ENCODE data around the gene HAUS3.
A peak's percentile ranks its signal among the peaks of the same experiment; 100 is the strongest.
"Not testable (repeated sequence)": the region's sequence is repeated elsewhere in the genome, so short reads cannot be mapped to it uniquely, and the experiment has no call there.

HAUS3 gene

GRCh38 chr4:2251795-2252529 is 10.0 kb upstream of the HAUS3 start:
- no peak for DNase-seq (ENCODE audit: low read depth)

GRCh38 chr4:2251073-2251794 is 9.3 kb upstream of the HAUS3 start:
- DNase-seq (ENCODE audit: low read depth), result no peak

GRCh38 chr4:2250357-2251072 is 8.6 kb upstream of the HAUS3 start:
- DNase-seq (ENCODE audit: low read depth), result no peak

- no peak for DNase-seq (ENCODE audit: low read depth)
Observed at GRCh38 chr4:2249526-2250356, 7.8 kb upstream of the HAUS3 start.

DNA sequence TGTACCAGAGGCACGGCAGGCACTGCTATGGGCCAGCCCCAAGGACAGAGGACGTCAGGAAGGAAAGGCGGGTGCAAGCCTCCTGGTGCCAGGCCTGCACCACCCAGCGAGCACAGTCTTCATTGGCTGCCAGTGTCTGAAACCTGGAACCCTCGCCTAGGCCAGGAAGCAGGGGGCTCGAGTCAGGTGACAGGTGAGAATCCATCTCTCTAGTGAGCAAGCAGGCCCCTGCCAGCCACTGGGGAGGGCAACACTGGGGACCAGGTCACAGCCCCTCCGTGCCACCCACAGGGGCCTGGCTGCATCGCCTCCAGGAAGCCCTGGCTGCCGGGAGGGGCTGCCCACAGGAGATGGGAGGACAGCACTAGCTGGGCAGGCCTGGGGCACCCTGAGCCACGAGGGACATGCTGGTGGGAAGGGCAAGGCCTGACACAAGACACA is 6.9 kb upstream of the HAUS3 start:
- DNase-seq (ENCODE audit: low read depth), result no peak

DNA sequence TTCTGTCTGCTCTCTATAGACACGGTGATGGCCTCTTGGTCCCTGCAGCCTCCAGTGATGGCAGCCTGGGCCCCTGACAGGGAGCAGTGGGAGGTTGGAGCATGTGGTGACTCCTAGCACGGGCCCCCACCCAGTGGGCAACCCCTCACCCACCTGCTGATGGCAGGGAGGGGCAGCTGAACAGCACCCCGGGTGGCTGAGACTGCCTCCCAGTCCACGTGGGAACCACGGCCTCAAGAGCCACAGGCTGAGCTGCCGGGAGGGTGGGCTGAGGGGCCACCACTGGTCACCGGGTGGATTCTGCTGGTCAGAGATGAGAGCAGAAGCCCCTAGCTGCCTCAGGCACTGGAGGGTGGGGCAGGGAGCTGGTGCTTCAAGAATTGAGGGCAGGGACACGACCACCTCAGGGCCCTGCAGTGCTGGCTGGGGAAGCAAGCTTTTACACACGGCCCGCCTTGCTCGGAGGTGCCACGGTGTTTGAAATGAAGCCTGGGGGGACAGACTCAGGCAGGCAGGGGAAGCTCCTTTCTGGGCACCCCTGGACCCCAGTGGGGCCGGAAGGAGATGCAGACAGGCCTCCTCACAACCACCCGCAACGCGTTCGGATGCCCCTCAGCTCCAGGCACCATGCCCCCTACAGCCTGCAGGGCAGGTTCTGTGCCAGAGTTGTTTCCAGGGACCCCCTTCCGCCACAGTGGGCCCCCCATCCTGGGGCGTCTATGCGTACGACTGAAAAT is 6.3 kb upstream of the HAUS3 start:
- no peak for DNase-seq (ENCODE audit: low read depth)

DNA sequence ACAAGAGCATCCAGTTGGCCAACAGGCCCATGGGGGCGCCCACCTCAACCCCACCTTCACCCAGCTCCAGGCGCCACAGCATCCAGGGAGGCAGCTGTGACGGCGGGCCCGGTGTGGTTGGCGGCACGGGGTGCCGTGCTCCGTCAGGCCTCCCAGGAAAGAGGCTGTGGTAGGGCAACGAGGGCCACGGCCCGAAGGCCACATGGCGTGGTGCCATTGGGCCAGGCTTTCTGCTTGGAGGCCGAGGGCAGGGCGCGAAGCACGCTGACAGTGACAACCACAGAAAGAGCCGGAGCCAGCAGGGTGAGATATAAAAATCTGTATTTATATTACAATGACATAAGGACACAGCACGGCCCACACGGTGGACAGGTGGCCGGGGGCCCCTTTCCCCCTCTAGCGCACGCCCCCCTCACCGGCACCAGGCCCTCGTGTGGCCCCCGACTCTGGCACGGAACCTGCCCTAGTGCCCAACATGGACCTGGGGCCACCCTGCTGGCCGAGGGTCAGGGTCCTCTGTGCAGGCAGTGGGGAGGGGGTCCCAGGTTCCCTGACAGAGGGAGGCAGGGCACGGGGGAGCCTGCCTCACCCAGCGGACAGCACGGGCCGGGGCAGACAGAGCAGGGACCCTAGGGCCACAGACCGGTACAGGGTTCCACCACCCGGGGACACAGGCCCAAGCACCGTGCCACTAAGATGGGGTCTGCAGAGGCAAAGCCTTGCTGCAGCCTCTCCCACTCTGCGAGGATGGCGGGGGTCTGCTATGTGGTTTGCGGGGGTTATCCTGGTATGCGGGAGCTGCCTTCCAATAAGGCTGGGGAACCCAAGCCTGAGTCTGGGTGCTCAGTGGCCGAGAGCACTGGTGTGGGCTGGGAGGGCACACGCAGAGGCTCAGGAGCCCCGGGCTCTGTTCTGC is 5.5 kb upstream of the HAUS3 start:
- no peak for DNase-seq (ENCODE audit: low read depth)

- DNase-seq (ENCODE audit: low read depth), result no peak
Observed at GRCh38 chr4:2246384-2247127, 4.6 kb upstream of the HAUS3 start.

- DNase-seq (ENCODE audit: low read depth), result no peak
Observed at GRCh38 chr4:2245787-2246275, 3.9 kb upstream of the HAUS3 start.

DNA sequence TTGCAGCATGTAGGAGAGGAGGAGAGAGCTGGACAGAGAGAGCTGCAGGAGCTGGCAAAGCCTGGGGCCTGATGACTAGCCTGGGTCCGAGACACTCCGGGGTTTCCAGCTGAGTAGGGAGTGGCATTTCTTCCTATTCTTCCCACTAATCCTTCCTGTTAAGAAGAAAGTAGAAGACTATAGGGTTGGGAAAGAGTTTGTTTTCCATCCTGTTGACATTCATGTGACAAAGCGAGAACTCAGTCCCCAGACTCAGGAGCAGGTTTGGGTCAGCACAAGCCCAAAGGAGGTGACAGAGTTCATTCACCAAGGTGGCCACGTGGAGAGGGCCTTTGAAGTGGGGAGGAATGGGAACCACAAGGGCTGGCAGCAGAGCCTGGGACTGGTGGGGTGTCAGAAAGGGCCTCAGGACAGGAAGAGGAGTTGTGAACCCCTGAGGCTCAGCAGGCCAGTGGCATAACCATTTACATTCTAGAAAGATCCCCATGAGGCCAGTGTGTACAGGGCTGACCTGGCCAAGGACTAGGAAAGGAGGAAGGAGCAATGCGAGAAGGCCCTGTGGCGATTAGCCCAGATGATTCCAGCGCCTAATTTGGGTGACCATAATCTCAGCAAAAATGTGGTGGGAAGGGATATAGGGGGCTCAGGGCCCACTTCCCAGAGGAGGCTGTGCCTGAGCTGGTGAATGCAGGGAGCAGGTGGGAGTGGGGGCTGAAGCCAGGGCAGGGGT is 3.3 kb upstream of the HAUS3 start:
- DNase-seq (ENCODE audit: low read depth), result no peak

DNA sequence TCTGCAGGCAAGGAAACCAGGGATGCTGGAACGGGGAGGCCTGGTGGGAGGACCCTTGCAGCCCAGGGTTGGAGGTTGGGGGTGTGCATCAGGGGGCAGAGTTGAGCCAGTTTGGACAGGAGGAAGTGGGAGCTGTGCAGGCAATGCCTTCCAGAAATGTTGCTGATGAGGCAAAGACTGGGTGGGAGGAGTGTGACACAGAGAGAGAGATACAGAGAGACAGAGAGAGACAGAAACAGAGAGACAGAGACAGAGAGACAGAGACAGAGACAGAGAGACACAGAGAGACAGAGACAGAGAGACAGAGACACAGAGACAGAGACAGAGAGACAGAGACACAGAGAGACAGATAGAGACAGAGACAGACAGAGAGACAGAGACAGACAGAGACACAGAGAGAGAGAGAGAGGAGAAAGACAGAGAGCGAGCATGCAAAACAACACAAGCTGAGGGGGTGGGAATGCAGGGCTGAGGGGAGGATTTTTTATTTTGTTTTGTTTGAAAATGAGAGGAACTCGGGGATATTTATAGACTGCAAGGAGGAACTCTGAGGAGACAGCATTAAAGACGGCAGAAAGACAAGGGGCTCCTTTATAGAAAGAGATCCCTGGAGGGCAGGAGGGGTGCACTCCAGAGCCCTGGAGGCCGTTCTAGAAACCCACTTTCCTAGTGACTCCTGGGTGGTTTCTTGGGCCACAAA is 1.9 kb upstream of the HAUS3 start:
- peak; percentile 56 for DNase-seq (ENCODE audit: low read depth)

DNA sequence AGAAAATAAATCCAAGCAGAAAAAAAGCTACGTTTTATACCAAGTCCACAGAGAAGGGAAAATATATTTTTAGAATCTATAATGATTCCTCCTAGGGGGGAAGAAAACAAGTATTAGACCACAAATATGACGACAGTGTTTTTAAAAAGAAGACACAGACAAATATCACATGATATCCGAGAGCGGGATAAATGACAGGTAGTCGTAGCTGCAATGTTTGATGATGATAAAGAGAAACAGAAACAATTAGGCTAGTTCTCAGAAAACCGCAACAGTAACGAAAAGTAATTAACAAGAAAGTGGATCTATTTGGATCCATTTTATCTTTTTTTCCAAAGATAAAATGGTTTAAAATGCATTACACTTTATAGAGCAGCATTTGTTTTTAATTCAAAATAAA is 918 bp downstream of the HAUS3 start:
- DNase-seq (ENCODE audit: low read depth), result peak; percentile 15

DNA sequence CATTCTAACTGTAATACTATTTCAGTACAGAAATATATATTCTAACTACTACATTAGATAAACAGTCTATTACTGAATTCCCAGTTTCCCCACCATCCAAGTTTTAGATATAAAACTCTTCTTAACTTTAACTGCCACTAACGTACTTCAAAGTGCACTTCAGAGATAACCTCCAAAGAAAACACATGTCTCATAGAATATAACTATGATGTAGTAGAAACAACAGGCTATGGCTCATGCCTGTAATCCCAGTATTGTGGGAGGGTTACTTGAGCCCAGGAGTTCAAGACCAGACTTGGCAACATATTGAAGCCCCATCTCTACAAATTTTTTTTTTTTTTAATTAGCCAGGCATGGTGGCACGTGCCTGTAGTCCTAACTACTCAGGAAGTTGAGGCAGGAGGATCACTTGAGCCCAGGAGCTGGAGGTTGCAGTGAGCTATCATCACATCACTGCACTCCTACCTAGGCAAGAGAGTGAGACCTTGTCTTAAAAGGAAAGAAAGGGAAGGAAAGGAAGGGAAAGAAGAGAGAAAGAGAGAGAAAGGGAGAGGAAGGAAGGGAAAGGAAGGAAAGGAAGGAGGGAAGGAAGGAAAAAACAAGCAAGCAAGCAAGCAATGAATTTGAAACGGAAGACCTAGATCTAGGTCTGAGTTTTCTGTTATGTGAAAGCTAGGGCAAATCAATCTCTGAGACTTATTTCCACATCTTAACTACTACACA is 4.8 kb downstream of the HAUS3 start:
- no peak for DNase-seq (ENCODE audit: low read depth)

- no peak for DNase-seq (ENCODE audit: low read depth)
Observed at GRCh38 chr4:2231082-2231481, 10.8 kb downstream of the HAUS3 start.

DNA sequence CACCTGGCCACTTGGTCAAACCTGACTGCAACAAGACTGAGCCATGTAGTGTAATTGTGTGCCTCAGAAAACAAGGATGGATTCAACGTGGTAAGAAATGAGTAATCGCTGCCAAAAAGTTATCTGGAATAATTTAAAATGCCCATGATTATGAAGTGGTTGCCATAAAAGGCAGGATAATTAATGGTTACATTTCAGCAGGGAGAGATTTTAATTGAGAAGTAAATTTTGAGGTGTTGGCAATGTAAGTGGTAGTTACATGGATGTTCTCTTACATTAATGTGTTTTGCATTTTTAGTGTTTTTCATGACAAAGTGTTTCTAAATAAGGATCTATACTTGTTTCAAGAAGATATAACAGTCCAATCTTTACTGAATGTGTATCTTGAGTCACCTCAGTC is 15.7 kb downstream of the HAUS3 start:
- no peak for DNase-seq (ENCODE audit: low read depth)

DNA sequence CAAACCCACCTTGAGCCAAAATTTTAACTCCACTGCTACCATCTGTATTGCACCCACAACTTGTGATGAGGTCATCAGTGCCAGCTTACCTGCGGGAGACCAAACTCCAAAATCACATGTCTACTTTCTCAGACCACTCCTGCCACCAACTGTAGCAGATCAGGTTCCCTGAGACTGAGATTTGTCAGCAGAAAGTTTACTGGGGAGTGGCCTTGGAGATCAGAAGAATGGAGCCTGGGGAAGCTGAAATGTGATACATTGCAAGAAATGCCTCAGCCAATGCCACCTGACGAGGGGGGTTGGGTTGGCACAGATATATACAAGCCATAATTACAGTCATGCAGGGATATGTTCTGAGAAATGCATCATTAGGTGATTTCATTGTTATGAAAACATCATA is 19.1 kb downstream of the HAUS3 start:
- no peak for DNase-seq (ENCODE audit: low read depth)

DNA sequence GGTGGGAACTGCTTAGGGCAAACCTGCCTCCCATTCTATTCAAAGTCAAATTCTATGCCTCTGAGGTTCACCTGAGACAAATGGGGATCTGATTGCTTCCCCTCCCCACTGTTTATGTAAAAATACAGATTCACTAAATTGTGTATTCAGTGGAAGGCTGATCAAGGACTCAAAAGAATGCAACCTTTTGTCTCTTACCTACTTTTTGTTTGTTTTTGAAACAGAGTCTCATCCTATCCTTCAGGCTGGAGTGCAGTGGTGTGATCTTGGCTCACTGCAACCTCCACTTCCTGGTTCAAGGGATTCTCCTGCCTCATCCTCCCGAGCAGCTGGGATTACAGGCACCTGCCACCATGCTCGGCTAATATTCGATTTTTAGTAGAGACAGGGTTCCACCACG is 20.5 kb downstream of the HAUS3 start:
- not testable (repeated sequence) for DNase-seq (ENCODE audit: low read depth)
